Uterus (tissue), 4 donors: Measurements from ENCODE around the gene CXCL12. TPM values are rescaled to one million over a fixed set of nuclear protein-coding genes. Genes with fewer than 3 reads are reported as not detected.

Experiments
- DNase-seq, 2 donors: peaks; one replicate each; pipeline ENCODE4 v3.0.0-alpha.2; 2019 to 2020
- H3K27ac ChIP-seq, 2 donors: fragments of 200-600 bp; sonication (generic); 1 replicate in 1 of 2; 2 replicates in 1 of 2; pipeline ENCODE4 v1.5.1; 2016 to 2018
- H3K27me3 ChIP-seq, 2 donors: fragments of 200-600 bp; sonication (generic); one replicate each; pipeline ENCODE4 v1.5.1; 2018 to 2019; ENCODE audit warnings: control low read depth in 1 of 2
- H3K36me3 ChIP-seq, 2 donors: fragments of 200-600 bp; sonication (generic); one replicate each; pipeline ENCODE4 v1.5.1; 2019; ENCODE audit warnings: control low read depth in 1 of 2
- H3K4me1 ChIP-seq, 2 donors: fragments of 200-600 bp; sonication (generic); one replicate each; pipeline ENCODE4 v1.5.1; 2018 to 2019; ENCODE audit warnings: control low read depth in 1 of 2
- H3K4me3 ChIP-seq, 2 donors: fragments of 200-600 bp; sonication (generic); 1 replicate in 1 of 2; 2 replicates in 1 of 2; pipeline ENCODE4 v1.5.1; 2018 to 2019; ENCODE audit warnings: mild to moderate bottlenecking in 1 of 2
- H3K9me3 ChIP-seq, 2 donors: fragments of 200-600 bp; sonication (generic); one replicate each; pipeline ENCODE4 v1.5.1; 2019; ENCODE audit warnings: control low read depth in 1 of 2
- CTCF ChIP-seq, 4 experiments: fragments of 200-600 bp in 2 of 4; fragments of 450-650 bp in 2 of 4; sonication (generic) in 2 of 4; IDR thresholded peaks; one replicate each; pipeline ENCODE4 v1.5.1; 2016 to 2019; ENCODE audit warnings: antibody characterized with exemption in 4 of 4, mild to moderate bottlenecking in 2 of 4, moderate library complexity in 1 of 4
- POLR2A ChIP-seq, 2 donors: fragments of 450-650 bp; IDR thresholded peaks; one replicate each; pipeline ENCODE4 v1.6.1; 2016; ENCODE audit warnings: antibody characterized with exemption in 2 of 2, mild to moderate bottlenecking in 1 of 2, moderate library complexity in 1 of 2
- intact Hi-C: fragments of 100-400 bp; cut with DNase I; formaldehyde crosslinking; loops from one replicate; pipeline ENCODE4 v1.15.1; 2023; ENCODE audit warnings: low total_unique reads
- total RNA-seq, 4 donors: library from RNA; depleted of rRNA in 3 of 4; stranded (reverse); fragments of >200 nt in 3 of 4; gene quantifications; one replicate each; pipeline versions ENCODE4 v1.1.0 to v1.2.4, GENCODE V29; 2014 to 2023
- donor health status: DM: yes; HTN: yes; CAD: no.

The CXCL12 gene
- total RNA-seq, 4 donors from 2014 or later = 44.8 to 146 (median 97.5) TPM

- H3K27ac ChIP-seq = peak overlapping the region; percentile 85 to 88
- intact Hi-C loops = loop anchor here (10.0 kb wide), 2 partner anchors 472 to 708 kb away; no protein-coding TSS in a partner anchor
- DNase-seq = peak; percentile 15 to 18
Measured at GRCh38 chr10:44382981-44383748, 1.7 kb downstream of the CXCL12 start.

GRCh38 chr10:44382131-44382858, 2.6 kb downstream of the CXCL12 start:
- Histone ChIP-seq H3K27me3 (no peaks in the 10 kb centered on the region), H3K4me1 (peaks cover 0 to 14% of the 10 kb centered on the region in 2 donors), H3K4me3 (peak overlapping the region; percentile 66 to 77), H3K9me3 (no peaks in the 10 kb centered on the region), H3K27ac (peak overlapping the region; percentile 85 to 88), H3K36me3 (no peaks in the 10 kb centered on the region)
- TF ChIP-seq CTCF (IDR thresholded peaks at IDR 0.05) (no peak), POLR2A (IDR thresholded peaks at IDR 0.05) (no peak)
- intact Hi-C loops = loop anchor here (10.0 kb wide), 2 partner anchors 473 to 707 kb away; no protein-coding TSS in a partner anchor
- DNase-seq = peak in 1 of 2 donors; percentile 28

More at GRCh38 chr10:44382981-44383748, 1.7 kb downstream of the CXCL12 start:
- no peaks in the 10 kb centered on the region for H3K9me3 ChIP-seq
- TF ChIP-seq CTCF (IDR thresholded peaks at IDR 0.05) (no peak), POLR2A (IDR thresholded peaks at IDR 0.05) (no peak)
- peaks cover 0 to 14% of the 10 kb centered on the region in 2 donors for H3K4me1 ChIP-seq
- no peaks in the 10 kb centered on the region for H3K27me3 ChIP-seq
- no peaks in the 10 kb centered on the region for H3K36me3 ChIP-seq
- H3K4me3 ChIP-seq = peak overlapping the region; percentile 66 to 77

- intact Hi-C loops = loop anchor here (10.0 kb wide), 2 partner anchors 474 to 706 kb away; no protein-coding TSS in a partner anchor
- H3K4me1 ChIP-seq = peaks cover 0 to 10% of the 10 kb centered on the region in 2 donors
- H3K9me3 ChIP-seq = no peaks in the 10 kb centered on the region
- TF ChIP-seq CTCF (IDR thresholded peaks at IDR 0.05) (no peak), POLR2A (IDR thresholded peaks at IDR 0.05) (no peak)
- no peaks in the 10 kb centered on the region for H3K36me3 ChIP-seq
- peak overlapping the region; percentile 54 to 88 for H3K27ac ChIP-seq
- peak; percentile 13 to 15 for DNase-seq
- no peak overlapping the region for H3K4me3 ChIP-seq
- H3K27me3 ChIP-seq = no peaks in the 10 kb centered on the region
Measured at GRCh38 chr10:44380829-44381600, 3.9 kb downstream of the CXCL12 start.

GRCh38 chr10:44379907-44380306, 5.0 kb downstream of the CXCL12 start:
- intact Hi-C loops = loop anchor here (10.0 kb wide), 2 partner anchors 475 to 705 kb away; no protein-coding TSS in a partner anchor
- DNase-seq = peak in 1 of 2 donors; percentile 5

More at GRCh38 chr10:44379907-44380306, 5.0 kb downstream of the CXCL12 start:
- H3K4me3 ChIP-seq = no peak overlapping the region
- H3K9me3 ChIP-seq = no peaks in the 10 kb centered on the region
- TF ChIP-seq CTCF (IDR thresholded peaks at IDR 0.05) (no peak), POLR2A (IDR thresholded peaks at IDR 0.05) (no peak)
- H3K27me3 ChIP-seq = no peaks in the 10 kb centered on the region
- H3K36me3 ChIP-seq = no peaks in the 10 kb centered on the region
- peaks cover 0 to 4% of the 10 kb centered on the region in 2 donors for H3K4me1 ChIP-seq
- peak overlapping the region; percentile 54 to 88 for H3K27ac ChIP-seq
